K562 (cell line): ENCODE results near the gene FOSL2. TPM values are rescaled to one million over a fixed set of nuclear protein-coding genes. Genes with fewer than 3 reads are reported as not detected.

ENCODE experiments used
- ESRRA ChIP-seq: fragments of 450-650 bp; IDR thresholded peaks from 2 replicates; pipeline ENCODE4 v1.6.1; 2014; ENCODE audit warnings: low read depth, mild to moderate bottlenecking, moderate library complexity, borderline replicate concordance
- ETV1 ChIP-seq: fragments of 450-650 bp; conservative IDR thresholded peaks from 2 replicates; pipeline ENCODE4 v1.6.1; 2016; ENCODE audit warnings: missing genetic modification characterization, control low read depth, low read depth, missing compliant biosample characterization
- NFXL1 ChIP-seq: fragments of 450-650 bp; formaldehyde crosslinking; IDR thresholded peaks from 2 replicates; pipeline ENCODE4 v1.4.0; 2021; ENCODE audit warnings: mild to moderate bottlenecking
- NRF1 ChIP-seq, 2 experiments: fragments of 450-650 bp; IDR thresholded peaks in 1 of 2; conservative IDR thresholded peaks in 1 of 2; 2 replicates each; pipeline ENCODE4 v1.6.1; 2014; ENCODE audit warnings: mild to moderate bottlenecking in 2 of 2
- ZBTB9 ChIP-seq: fragments of 450-650 bp; formaldehyde crosslinking; IDR thresholded peaks from 2 replicates; pipeline ENCODE4 v1.4.0; 2020; ENCODE audit warnings: mild to moderate bottlenecking, moderate library complexity
- ZNF324 ChIP-seq: fragments of 250-450 bp; sonication (Bioruptor Pico); IDR thresholded peaks from 2 replicates; pipeline ENCODE4 v1.4.0; 2020; ENCODE audit warnings: mild to moderate bottlenecking
- ZNF592 ChIP-seq: fragments of 450-650 bp; IDR thresholded peaks from 2 replicates; pipeline ENCODE4 v1.6.1; 2017; ENCODE audit warnings: antibody characterized with exemption, mild to moderate bottlenecking
- polyA plus RNA-seq, 8 experiments: library from polyadenylated mRNA; depleted of rRNA in 4 of 8; stranded (reverse) in 5 of 8; unstranded in 3 of 8; fragments of >200 nt; fragmentation: Nextera tagmentation in 2 of 8; fragmentation: Illumina TruSeq in 1 of 8; extraction: Ambion mirVana in 2 of 8; extraction: Trizol in 1 of 8; gene quantifications; 2 replicates each; pipeline versions ENCODE4 v1.2.1 to v1.2.3, GENCODE V29; 2011 to 2014; ENCODE audit warnings: inconsistent platforms in 1 of 8, missing spikeins in 1 of 8
- total RNA-seq, 7 experiments: library from RNA; depleted of rRNA in 6 of 7; stranded (reverse); fragments of >200 nt in 6 of 7; fragmentation: Illumina TruSeq in 2 of 7; extraction: Trizol in 2 of 7; gene quantifications; 2 replicates each; pipeline versions ENCODE4 v1.2.1 to v1.2.3, GENCODE V29; 2011 to 2021; ENCODE audit warnings: low replicate concordance in 1 of 7

The FOSL2 gene
- total and polyA plus RNA-seq, 9 of the 15 experiments (the other 6 are each of a cell fraction or from before 2014, with no cell fraction given), result 0.04 to 2.9 (median 0.80) TPM

GRCh38 chr2:28366149-28366495, 26.5 kb upstream of the FOSL2 start (continued):
- TF ChIP-seq ZNF592 (no peak; the same call in 1 of the 2 replicates), ZNF324 (CRISPR knock-in tag) (no peak), ESRRA (no peak), ETV1 (tag) (no peak), NFXL1 (CRISPR knock-in tag) (0 out of 2 replicates have a peak, but pooled peaks have one; percentile 39), NRF1 (conservative IDR thresholded peaks at IDR 0.05 in 1 of 2, IDR thresholded peaks at IDR 0.05 in 1 of 2) (no peak), ZBTB9 (CRISPR knock-in tag) (0 out of 2 replicates have a peak, but pooled peaks have one; percentile 56)
